H7 (cell line): ENCODE measurements around the gene KLHL29. TPM values are rescaled to one million over a fixed set of nuclear protein-coding genes. Genes with fewer than 3 reads are reported as not detected.

Source experiments
- DNase-seq: peaks from one replicate; pipeline ENCODE4 v3.0.0; 2012
- H3K27me3 ChIP-seq: 2 replicates; pipeline ENCODE4 v1.6.0; 2011; ENCODE audit warnings: mild to moderate bottlenecking, low read length; ENCODE audit not compliant: control insufficient read depth, insufficient read depth
- H3K36me3 ChIP-seq: replicated peaks from 2 replicates; pipeline ENCODE4 v1.5.1; 2011; ENCODE audit warnings: low read length; ENCODE audit not compliant: control insufficient read depth, insufficient read depth
- H3K4me3 ChIP-seq: 2 replicates; pipeline ENCODE4 v1.5.1; 2011; ENCODE audit warnings: low read depth, mild to moderate bottlenecking, control low read depth, low read length, moderate library complexity; ENCODE audit not compliant: insufficient read depth
- total RNA-seq: library from RNA; depleted of rRNA; stranded (reverse); fragments of >200 nt; shearing (Covaris generic); gene quantifications from 2 replicates; pipeline ENCODE4 v1.2.3, GENCODE V29; 2014

Gene KLHL29
- total RNA-seq, 1 experiment from 2014 or later = 6.2 TPM

DNA sequence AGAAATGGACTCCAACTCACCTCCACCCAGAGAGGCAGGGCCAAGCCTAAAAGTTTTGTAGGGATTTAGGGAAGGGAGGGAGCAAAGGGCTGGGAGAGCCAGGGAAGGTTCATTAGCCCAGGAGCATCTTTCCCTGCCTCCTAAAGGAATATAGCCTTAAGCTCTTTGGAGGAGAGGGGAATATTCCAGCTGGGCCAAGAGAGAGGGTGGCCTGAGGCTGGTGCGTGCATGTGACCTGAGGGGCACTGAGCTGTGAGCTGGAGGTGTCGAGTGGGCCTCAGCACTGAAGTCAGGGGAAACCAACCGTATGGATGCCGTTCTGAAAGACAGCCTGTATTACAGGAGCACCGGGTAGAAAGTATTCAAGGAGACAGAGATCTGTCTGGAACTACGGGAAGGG is 112.6 kb downstream of the KLHL29 start:
- no peak for DNase-seq
- no peaks in the 10 kb centered on the region for H3K27me3 ChIP-seq
- H3K36me3 ChIP-seq = no peaks in the 10 kb centered on the region
- H3K4me3 ChIP-seq = no peak overlapping the region

GRCh38 chr2:23498943-23499342 is 114.0 kb downstream of the KLHL29 start:
- DNase-seq = no peak
- no peaks in the 10 kb centered on the region for H3K36me3 ChIP-seq
- H3K4me3 ChIP-seq = no peak overlapping the region

GRCh38 chr2:23499439-23499838 is 114.5 kb downstream of the KLHL29 start:
- Histone ChIP-seq H3K4me3 (no peak overlapping the region), H3K27me3 (no peaks in the 10 kb centered on the region), H3K36me3 (no peaks in the 10 kb centered on the region)
- no peak for DNase-seq

More at GRCh38 chr2:23498943-23499342, 114.0 kb downstream of the KLHL29 start:
- no peaks in the 10 kb centered on the region for H3K27me3 ChIP-seq

GRCh38 chr2:23500836-23501235 is 115.9 kb downstream of the KLHL29 start:
- Histone ChIP-seq H3K36me3 (no peaks in the 10 kb centered on the region), H3K4me3 (no peak overlapping the region), H3K27me3 (no peaks in the 10 kb centered on the region)
- DNase-seq = no peak

DNA sequence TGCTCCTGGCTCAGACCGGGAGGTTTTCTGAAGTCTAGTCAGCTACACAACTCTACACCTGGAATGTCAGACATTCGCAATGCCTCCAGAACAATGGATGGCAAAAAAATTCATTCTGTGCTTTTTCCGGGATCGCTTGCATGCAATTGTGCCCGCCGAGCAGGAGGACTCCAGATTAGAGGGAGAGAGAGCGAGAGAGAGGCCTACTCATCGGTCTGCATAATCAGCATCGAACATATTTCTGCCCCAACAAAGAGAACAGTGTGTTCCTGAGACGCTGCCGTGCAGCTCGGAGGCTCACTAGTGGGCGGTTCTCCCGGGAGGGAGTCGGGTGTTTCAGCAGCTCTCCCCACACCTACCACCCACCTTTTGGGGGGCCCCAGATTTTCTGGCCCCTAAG is 117.1 kb downstream of the KLHL29 start:
- DNase-seq = no peak
- H3K27me3 ChIP-seq = no peaks in the 10 kb centered on the region
- no peaks in the 10 kb centered on the region for H3K36me3 ChIP-seq
- no peak overlapping the region for H3K4me3 ChIP-seq

- Histone ChIP-seq H3K36me3 (no peaks in the 10 kb centered on the region), H3K27me3 (no peaks in the 10 kb centered on the region), H3K4me3 (no peak overlapping the region)
- DNase-seq = no peak
These were observed 118.1 kb downstream of the KLHL29 start for GRCh38 chr2:23503097-23503496.

GRCh38 chr2:23503682-23504081 is 118.7 kb downstream of the KLHL29 start:
- no peak overlapping the region for H3K4me3 ChIP-seq
- no peaks in the 10 kb centered on the region for H3K27me3 ChIP-seq
- peak; percentile 46 for DNase-seq
- no peaks in the 10 kb centered on the region for H3K36me3 ChIP-seq

DNA sequence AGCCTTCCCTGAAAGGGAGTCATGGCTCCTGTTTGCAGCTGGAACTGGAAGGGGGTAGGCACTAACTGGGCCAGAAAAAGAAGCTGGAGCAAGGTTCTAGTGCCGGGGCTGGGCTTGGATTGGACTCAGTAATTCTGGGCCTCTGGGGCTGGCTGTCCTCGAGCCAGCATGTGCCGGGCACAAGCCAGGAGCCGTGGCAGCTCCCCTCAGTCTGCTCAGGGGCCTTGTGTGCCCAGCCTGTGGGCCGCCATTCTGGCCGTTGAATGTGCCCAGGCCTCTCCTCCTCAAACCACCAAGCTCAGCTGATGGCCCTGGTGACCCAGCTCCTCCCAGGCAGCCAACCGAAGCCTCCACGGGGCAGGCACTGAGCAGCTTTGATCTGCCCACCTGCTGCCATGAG is 119.6 kb downstream of the KLHL29 start:
- H3K27me3 ChIP-seq = no peaks in the 10 kb centered on the region
- no peak overlapping the region for H3K4me3 ChIP-seq
- DNase-seq = no peak
- H3K36me3 ChIP-seq = no peaks in the 10 kb centered on the region

GRCh38 chr2:23505218-23505983 is 120.4 kb downstream of the KLHL29 start:
- H3K27me3 ChIP-seq = no peaks in the 10 kb centered on the region
- H3K36me3 ChIP-seq = no peaks in the 10 kb centered on the region
- H3K4me3 ChIP-seq = no peak overlapping the region
- DNase-seq = peak; percentile 69

GRCh38 chr2:23505984-23506380 is 121.0 kb downstream of the KLHL29 start:
- Histone ChIP-seq H3K27me3 (no peaks in the 10 kb centered on the region), H3K4me3 (no peak overlapping the region), H3K36me3 (no peaks in the 10 kb centered on the region)
- DNase-seq = no peak

DNA sequence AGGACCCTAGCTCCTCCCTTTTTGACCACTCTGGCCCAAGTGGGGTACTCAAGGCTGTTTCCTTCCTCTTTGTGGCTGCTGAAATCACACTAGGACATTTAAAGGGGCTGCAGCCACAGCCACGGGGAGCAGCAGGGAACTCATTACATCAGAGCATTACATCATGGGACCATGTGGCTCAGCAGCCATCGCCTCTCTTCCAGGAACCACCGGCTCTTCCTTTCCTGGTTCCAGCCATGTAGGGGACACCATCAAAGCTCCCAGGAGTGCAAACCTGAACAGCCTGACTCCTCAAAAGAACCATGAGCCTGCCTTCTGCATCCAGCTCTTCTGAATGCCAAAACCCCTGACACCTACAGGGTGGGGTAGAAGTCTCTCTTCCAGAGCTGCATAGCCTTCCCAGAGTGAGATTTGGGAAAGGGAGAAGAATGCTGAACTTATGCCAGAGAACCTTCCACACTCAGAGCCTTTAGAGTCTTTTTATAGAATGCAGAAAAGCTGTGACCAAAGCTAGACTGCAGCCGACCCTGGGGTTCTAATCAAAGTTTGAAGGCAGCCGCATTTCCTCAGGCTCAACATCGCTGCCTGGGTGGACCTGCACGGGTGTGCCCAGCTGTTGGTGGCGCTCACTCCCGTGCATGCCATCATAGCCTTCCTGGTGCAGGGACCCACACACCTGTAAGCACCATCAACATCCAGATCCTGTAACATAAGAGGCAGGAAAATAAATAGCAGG is 121.7 kb downstream of the KLHL29 start:
- H3K4me3 ChIP-seq = no peak overlapping the region
- no peaks in the 10 kb centered on the region for H3K27me3 ChIP-seq
- no peaks in the 10 kb centered on the region for H3K36me3 ChIP-seq
- no peak for DNase-seq

DNA sequence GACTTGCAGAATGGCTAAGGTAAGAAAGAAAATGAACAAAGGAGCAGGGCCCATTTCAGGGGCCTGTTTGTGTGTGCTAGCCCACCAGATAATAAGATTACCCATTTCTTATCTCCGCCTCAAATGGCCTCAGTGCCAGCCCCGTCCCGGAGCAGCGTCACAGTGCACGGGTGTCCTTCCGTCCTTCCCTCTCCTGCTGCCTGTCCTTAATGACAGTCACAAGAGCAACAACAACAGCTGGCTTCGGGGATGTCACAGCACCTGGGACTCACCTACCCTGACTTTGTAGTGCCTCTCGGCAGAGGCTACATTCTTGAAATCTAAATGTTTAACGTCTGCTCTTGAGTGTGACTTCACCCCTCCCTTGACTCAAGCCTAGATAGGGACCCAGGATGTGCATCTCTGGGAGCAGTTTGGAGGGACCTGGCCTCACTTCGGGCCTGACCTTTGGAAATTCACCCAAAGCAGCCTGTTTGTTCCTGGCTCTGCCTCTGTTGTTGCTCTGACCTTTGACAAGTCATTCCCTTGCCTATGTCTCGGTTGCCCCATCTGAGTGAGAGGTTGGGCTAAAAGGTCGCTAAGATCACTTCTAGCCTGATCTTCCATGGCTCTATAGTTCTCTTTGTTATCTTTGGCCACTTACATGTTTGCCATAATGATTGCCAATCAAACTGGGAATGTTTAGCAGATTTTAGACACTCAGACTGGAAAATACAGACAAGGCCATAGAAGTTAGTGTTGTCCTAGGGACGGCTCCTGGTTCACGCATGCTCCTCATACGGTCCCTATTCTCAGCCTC is 122.5 kb downstream of the KLHL29 start:
- H3K27me3 ChIP-seq = no peaks in the 10 kb centered on the region
- no peaks in the 10 kb centered on the region for H3K36me3 ChIP-seq
- no peak for DNase-seq
- no peak overlapping the region for H3K4me3 ChIP-seq

- Histone ChIP-seq H3K36me3 (no peaks in the 10 kb centered on the region), H3K27me3 (no peaks in the 10 kb centered on the region), H3K4me3 (no peak overlapping the region)
- no peak for DNase-seq
These were observed 123.0 kb downstream of the KLHL29 start for GRCh38 chr2:23508066-23508390.

DNA sequence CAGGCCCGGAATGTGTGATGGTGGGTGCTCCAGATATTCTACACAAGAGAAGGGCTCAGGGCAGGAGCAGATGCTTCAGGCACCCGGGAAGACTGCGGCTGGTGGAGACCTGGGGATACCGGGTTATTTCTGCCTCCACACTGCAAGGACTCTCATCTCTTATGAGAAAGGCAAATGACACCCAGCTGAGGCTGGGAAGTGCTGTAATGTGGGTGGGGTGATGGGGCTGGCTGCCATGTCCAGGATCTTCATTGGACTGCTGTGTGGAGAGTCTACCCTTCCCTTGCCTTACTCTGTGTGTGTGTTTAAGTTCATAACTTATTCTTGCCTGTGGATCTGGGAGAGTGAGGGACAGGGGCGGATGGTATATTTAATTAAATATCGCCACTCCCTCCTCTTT is 124.1 kb downstream of the KLHL29 start:
- no peak for DNase-seq
- H3K27me3 ChIP-seq = no peaks in the 10 kb centered on the region
- no peak overlapping the region for H3K4me3 ChIP-seq
- H3K36me3 ChIP-seq = no peaks in the 10 kb centered on the region
